Muscle of leg (tissue), 11 donors: Measurements from ENCODE around the gene PLP1. TPM values are rescaled to one million over a fixed set of nuclear protein-coding genes. Genes with fewer than 3 reads are reported as not detected.

Source experiments
- DNase-seq: peaks from one replicate; pipeline ENCODE4 v3.0.0; 2013
- H3K27ac ChIP-seq: one replicate; pipeline ENCODE4 v1.5.1; 2013; ENCODE audit warnings: mild to moderate bottlenecking, low read length, control low read depth
- H3K27me3 ChIP-seq: one replicate; pipeline ENCODE4 v1.6.1; 2013; ENCODE audit warnings: low read length; ENCODE audit not compliant: control insufficient read depth, insufficient read depth
- H3K36me3 ChIP-seq: one replicate; pipeline ENCODE4 v1.6.1; 2013; ENCODE audit warnings: low read length; ENCODE audit not compliant: control insufficient read depth, insufficient read depth
- H3K4me1 ChIP-seq: one replicate; pipeline ENCODE4 v1.6.1; 2013; ENCODE audit warnings: low read length; ENCODE audit not compliant: control insufficient read depth, insufficient read depth
- H3K4me3 ChIP-seq: one replicate; pipeline ENCODE4 v1.5.1; 2013; ENCODE audit warnings: low read length, control low read depth
- H3K9me3 ChIP-seq: replicated peaks from 2 replicates; pipeline ENCODE4 v1.6.1; 2013; ENCODE audit warnings: low read depth, low read length; ENCODE audit not compliant: control insufficient read depth
- WGBS: methylation state at CpG from one replicate; pipeline ENCODE4 v1.1.5; 2013; ENCODE audit warnings: missing lambda C conversion rate; ENCODE audit not compliant: insufficient coverage; 5-methylcytosine and 5-hydroxymethylcytosine counted together
- polyA plus RNA-seq, 8 donors: library from polyadenylated mRNA; unstranded; fragments of 120-200 nt; gene quantifications; one replicate each; pipeline versions ENCODE4 v1.2.1 to v1.2.3, GENCODE V29; 2013; ENCODE audit warnings: inconsistent platforms in 1 of 8, low replicate concordance in 1 of 8; ENCODE audit not compliant: insufficient read length in 8 of 8, insufficient read depth in 1 of 8
- total RNA-seq: library from RNA; stranded (reverse); fragments of 120-200 nt; gene quantifications from one replicate; pipeline ENCODE4 v1.2.4, GENCODE V29; 2013

The PLP1 gene
- total and polyA plus RNA-seq, 9 donors = 44.2 to 147 (median 72.8) TPM

DNA sequence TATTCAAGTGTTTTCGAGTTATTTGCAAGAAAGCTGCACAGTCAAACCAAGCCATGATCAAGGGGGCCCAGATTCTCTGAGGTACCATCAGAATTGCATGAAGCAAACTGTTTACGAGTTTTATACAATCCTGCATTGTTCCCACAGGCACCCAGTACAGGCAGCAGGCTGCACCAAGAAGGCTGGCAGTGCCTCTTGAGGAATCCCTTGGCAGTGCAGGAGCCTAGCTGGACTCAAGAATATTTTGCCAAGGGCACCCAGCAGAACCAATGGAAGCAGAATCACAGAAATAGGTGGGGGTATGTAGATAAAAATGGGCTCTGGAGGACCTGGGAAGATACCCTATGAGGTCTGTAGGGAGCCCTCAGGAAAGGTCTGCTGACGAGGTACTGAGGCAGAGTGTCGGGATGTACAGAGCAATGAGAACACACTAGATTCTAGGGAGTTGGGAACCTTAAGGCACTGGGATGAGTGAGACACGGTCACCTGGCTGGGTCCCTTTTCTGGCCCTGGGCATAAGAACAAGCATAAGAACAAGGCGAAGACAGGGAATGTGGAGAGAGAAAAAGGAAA lies 2.5 kb upstream of the PLP1 start:
- Histone ChIP-seq H3K27me3 (peaks cover 42% of the 10 kb centered on the region), H3K4me3 (no peak overlapping the region), H3K36me3 (no peaks in the 10 kb centered on the region), H3K9me3 (no peaks in the 10 kb centered on the region), H3K4me1 (peaks cover 2% of the 10 kb centered on the region), H3K27ac (no peak overlapping the region)
- 79% methylated on average over 6 of the region's 6 CpGs for WGBS
- DNase-seq = no peak

- H3K27ac ChIP-seq = peak overlapping the region; percentile 62
- DNase-seq = peak; percentile 73
- no peaks in the 10 kb centered on the region for H3K36me3 ChIP-seq
- peaks cover 31% of the 10 kb centered on the region for H3K27me3 ChIP-seq
- H3K4me1 ChIP-seq = peaks cover 24% of the 10 kb centered on the region
- H3K9me3 ChIP-seq = no peaks in the 10 kb centered on the region
- no peak overlapping the region for H3K4me3 ChIP-seq
- WGBS = 47% methylated on average over 2 of the region's 6 CpGs
Observed at GRCh38 chrX:103779141-103779789, 2.6 kb downstream of the PLP1 start.

DNA sequence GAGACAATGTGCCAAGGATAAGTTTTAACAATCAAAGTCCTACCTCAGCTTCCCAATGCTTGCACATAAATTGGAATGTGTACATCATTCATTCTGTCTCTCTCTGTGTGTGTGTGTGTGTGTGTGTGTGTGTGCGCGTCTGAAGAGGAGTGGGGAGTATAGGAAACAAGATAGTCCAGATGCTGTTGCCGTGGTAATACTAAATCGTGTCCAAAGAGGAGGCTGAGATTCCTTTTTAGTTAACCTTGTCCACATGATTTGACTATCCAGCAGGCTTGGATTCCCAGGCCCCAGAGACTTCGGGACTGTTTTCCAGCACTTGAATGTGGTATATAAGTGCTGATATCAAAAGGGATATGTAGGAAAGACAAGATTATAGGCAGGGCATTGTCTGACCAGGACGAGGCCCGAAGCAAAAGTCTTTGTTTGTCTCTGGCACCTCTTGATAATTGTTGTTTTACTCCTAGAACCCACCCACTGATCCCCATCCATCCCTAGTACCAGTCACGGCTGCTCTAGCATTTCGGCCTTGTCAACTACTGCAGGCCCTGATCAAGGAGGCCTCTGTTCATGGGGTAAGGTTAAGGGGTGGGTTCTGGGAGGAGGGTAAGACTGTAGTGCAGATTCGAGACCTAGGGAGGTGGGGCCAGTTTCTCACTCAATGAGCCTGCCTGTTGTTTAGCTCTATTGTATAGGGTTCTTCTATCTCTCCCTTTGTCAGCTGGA lies 3.9 kb downstream of the PLP1 start:
- H3K27me3 ChIP-seq = peaks cover 26% of the 10 kb centered on the region
- H3K9me3 ChIP-seq = no peaks in the 10 kb centered on the region
- no peaks in the 10 kb centered on the region for H3K36me3 ChIP-seq
- 73% methylated on average over 5 of the region's 10 CpGs for WGBS
- H3K27ac ChIP-seq = peak overlapping the region; percentile 62
- peak; percentile 62 for DNase-seq
- H3K4me1 ChIP-seq = peaks cover 27% of the 10 kb centered on the region
- no peak overlapping the region for H3K4me3 ChIP-seq

- Histone ChIP-seq H3K4me3 (no peak overlapping the region), H3K36me3 (no peaks in the 10 kb centered on the region), H3K9me3 (no peaks in the 10 kb centered on the region), H3K27ac (peak overlapping the region; percentile 16), H3K4me1 (peaks cover 27% of the 10 kb centered on the region), H3K27me3 (peaks cover 29% of the 10 kb centered on the region)
- WGBS = no CpG with 5 or more reads among the region's 4 CpGs
- no peak for DNase-seq
Observed at GRCh38 chrX:103781062-103781402, 4.4 kb downstream of the PLP1 start.

DNA sequence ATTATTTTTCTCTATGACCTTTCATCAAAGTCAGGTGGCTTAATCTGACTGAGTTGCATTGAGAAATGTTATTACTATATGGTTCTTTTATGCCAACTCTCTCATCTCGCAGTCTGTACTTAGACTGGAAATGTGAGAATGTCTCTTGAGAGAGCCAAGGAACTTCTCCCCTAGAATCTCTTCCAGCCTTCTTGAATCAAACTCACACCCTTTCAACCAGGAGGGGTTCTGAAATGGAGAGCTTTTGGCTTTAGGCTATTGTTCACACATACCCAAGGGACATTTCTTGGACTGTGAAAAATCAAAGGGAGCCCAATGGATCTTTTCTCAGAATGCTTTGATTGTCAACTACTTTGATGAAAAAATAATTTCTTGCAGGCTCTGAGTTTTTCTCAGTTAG lies 5.1 kb downstream of the PLP1 start:
- WGBS = no CpG with 5 or more reads among the region's 1 CpG
- no peaks in the 10 kb centered on the region for H3K9me3 ChIP-seq

GRCh38 chrX:103782640-103783039 lies 6.0 kb downstream of the PLP1 start:
- Histone ChIP-seq H3K9me3 (no peaks in the 10 kb centered on the region), H3K36me3 (no peaks in the 10 kb centered on the region), H3K27ac (peak overlapping the region; percentile 67), H3K4me3 (no peak overlapping the region), H3K4me1 (peaks cover 27% of the 10 kb centered on the region), H3K27me3 (peaks cover 29% of the 10 kb centered on the region)
- no peak for DNase-seq
- no CpG with 5 or more reads among the region's 3 CpGs for WGBS

More for the DNA sequence above, 5.1 kb downstream of the PLP1 start:
- Histone ChIP-seq H3K4me3 (no peak overlapping the region), H3K36me3 (no peaks in the 10 kb centered on the region), H3K27ac (no peak overlapping the region), H3K4me1 (peaks cover 27% of the 10 kb centered on the region), H3K27me3 (peaks cover 34% of the 10 kb centered on the region)
- peak; percentile 50 for DNase-seq

DNA sequence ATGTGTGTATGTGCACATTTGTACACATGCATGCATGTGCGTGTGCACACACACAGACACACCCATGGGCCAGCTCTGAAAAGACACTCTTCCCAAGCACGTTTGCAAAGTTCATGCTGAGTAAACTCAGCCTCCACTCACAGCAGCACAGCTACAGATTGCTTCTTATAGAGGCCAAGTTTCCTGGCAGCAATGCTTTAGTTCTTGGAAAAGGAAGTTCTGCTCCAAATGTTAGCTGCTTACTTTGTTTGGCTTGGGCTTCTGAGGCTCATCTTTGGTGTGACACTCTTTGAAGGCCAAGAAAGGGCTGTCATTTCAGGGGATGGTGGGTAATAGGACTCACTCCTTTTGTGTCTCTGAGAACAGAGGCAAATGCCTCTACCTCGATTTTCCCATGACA lies 6.6 kb downstream of the PLP1 start:
- Histone ChIP-seq H3K27me3 (peaks cover 33% of the 10 kb centered on the region), H3K9me3 (no peaks in the 10 kb centered on the region), H3K36me3 (no peaks in the 10 kb centered on the region), H3K4me1 (peaks cover 27% of the 10 kb centered on the region), H3K4me3 (no peak overlapping the region), H3K27ac (peak overlapping the region; percentile 67)
- WGBS = 36% methylated on average over 2 of the region's 3 CpGs
- peak; percentile 94 for DNase-seq

DNA sequence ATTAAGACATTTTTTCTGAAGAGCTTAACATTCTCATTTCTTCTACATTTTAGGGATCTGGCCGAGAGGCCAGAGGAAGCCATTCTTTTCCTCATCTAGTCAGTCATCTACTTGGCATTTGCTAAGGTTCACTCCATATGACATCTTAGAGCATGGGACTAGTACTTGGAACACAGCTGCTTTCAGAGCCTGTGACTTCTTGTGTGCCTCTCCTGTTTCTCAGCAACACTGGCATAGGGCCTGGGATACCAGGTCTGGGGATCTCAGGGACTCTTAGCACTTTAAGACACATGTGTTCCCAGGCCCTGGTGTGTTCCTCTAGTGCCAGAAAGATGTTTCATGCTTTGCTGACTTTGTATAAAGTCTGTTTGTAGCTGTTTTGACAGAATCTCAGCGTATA lies 7.3 kb downstream of the PLP1 start:
- 71% methylated on average over 1 of the region's 2 CpGs for WGBS
- Histone ChIP-seq H3K27ac (peak overlapping the region; percentile 67), H3K36me3 (no peaks in the 10 kb centered on the region), H3K27me3 (peaks cover 33% of the 10 kb centered on the region), H3K4me1 (peaks cover 27% of the 10 kb centered on the region), H3K9me3 (no peaks in the 10 kb centered on the region), H3K4me3 (no peak overlapping the region)
- DNase-seq = peak; percentile 92

GRCh38 chrX:103789004-103789403 lies 12.4 kb downstream of the PLP1 start:
- Histone ChIP-seq H3K4me1 (peaks cover 5% of the 10 kb centered on the region), H3K27me3 (peaks cover 32% of the 10 kb centered on the region), H3K9me3 (no peaks in the 10 kb centered on the region), H3K36me3 (no peaks in the 10 kb centered on the region), H3K4me3 (no peak overlapping the region), H3K27ac (no peak overlapping the region)
- no peak for DNase-seq

DNA sequence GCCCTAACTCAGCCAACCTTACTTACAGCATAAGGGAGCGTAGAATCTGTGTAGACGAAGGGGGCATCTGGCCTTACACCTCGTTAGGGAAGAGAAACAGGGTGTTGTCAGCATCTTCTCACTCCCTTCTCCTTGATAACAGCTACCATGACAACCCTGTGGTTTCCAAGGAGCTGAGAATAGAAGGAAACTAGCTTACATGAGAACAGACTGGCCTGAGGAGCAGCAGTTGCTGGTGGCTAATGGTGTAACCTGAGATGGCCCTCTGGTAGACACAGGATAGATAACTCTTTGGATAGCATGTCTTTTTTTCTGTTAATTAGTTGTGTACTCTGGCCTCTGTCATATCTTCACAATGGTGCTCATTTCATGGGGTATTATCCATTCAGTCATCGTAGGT lies 14.6 kb downstream of the PLP1 start:
- Histone ChIP-seq H3K4me1 (no peaks in the 10 kb centered on the region), H3K36me3 (no peaks in the 10 kb centered on the region), H3K4me3 (no peak overlapping the region), H3K27ac (no peak overlapping the region), H3K27me3 (peaks cover 27% of the 10 kb centered on the region), H3K9me3 (no peaks in the 10 kb centered on the region)
- no peak for DNase-seq
- no CpG with 5 or more reads among the region's 4 CpGs for WGBS
